HepG2 (cell line): ENCODE results near the gene COA1.

Experiments
- ELF4 ChIP-seq: sonication (generic); formaldehyde crosslinking; IDR thresholded peaks from 2 replicates; pipeline ENCODE4 v1.5.0; 2020; ENCODE audit warnings: missing genetic modification reagents, mild to moderate bottlenecking, moderate library complexity, borderline replicate concordance
- EZH2 ChIP-seq: conservative IDR thresholded peaks from 2 replicates; pipeline ENCODE4 v1.6.1; 2012; ENCODE audit warnings: mild to moderate bottlenecking, low read depth, low read length, moderate library complexity
- FOXJ3 ChIP-seq: sonication (generic); formaldehyde crosslinking; IDR thresholded peaks from 2 replicates; pipeline ENCODE4 v1.4.0; 2020; ENCODE audit warnings: missing genetic modification reagents, mild to moderate bottlenecking, borderline replicate concordance
- MYC ChIP-seq: sonication (generic); formaldehyde crosslinking; IDR thresholded peaks from 2 replicates; pipeline ENCODE4 v1.9.0; 2021; ENCODE audit warnings: missing genetic modification reagents, borderline replicate concordance
- POLR2AphosphoS5 ChIP-seq: IDR thresholded peaks from 2 replicates; pipeline ENCODE4 v1.6.1; 2012; ENCODE audit warnings: low read depth, low read length
- SP2 ChIP-seq: sonication (generic); formaldehyde crosslinking; IDR thresholded peaks from 2 replicates; pipeline ENCODE4 v1.5.1; 2020; ENCODE audit warnings: mild to moderate bottlenecking, missing genetic modification reagents
- TAF1 ChIP-seq: sonication (generic); formaldehyde crosslinking; IDR thresholded peaks from 2 replicates; pipeline ENCODE4 v1.4.0; 2020; ENCODE audit warnings: missing genetic modification reagents
- ZBED4 ChIP-seq: sonication (generic); formaldehyde crosslinking; IDR thresholded peaks from 2 replicates; pipeline ENCODE4 v1.4.0; 2020; ENCODE audit warnings: missing genetic modification reagents, borderline replicate concordance
- ZNF589 ChIP-seq: sonication (generic); formaldehyde crosslinking; conservative IDR thresholded peaks from 2 replicates; pipeline ENCODE4 v1.8.0; 2022; ENCODE audit warnings: mild to moderate bottlenecking, moderate library complexity, missing genetic modification reagents
- ZNF619 ChIP-seq: sonication (generic); formaldehyde crosslinking; IDR thresholded peaks from 2 replicates; pipeline ENCODE4 v1.4.0; 2020; ENCODE audit warnings: mild to moderate bottlenecking, missing genetic modification reagents
- ZNF768 ChIP-seq: sonication (generic); formaldehyde crosslinking; IDR thresholded peaks from 2 replicates; pipeline ENCODE4 v1.4.0; 2020; ENCODE audit warnings: missing genetic modification reagents

GRCh38 chr7:43742692-43743091 lies 13.4 kb upstream of the COA1 start:
- TF ChIP-seq ZNF589 (CRISPR knock-in tag) (no peak), EZH2 (no peak), ZNF619 (CRISPR knock-in tag) (no peak), ZBED4 (no peak), TAF1 (CRISPR knock-in tag) (no peak), FOXJ3 (no peak), POLR2AphosphoS5 (no peak), MYC (CRISPR knock-in tag) (no peak), ZNF768 (no peak), ELF4 (CRISPR knock-in tag) (no peak), SP2 (CRISPR knock-in tag) (no peak)
